T follicular helper cell (primary cell): ENCODE data around the gene KCTD11.
A peak's percentile ranks its signal among the peaks of the same experiment; 100 is the strongest.

Experiments used
- DNase-seq: peaks from one replicate; pipeline ENCODE4 v3.0.0-alpha.2; 2020; ENCODE audit warnings: low read depth
- total RNA-seq, 2 experiments: gene quantifications; one replicate each; lab custom pipeline; 2026; lab: John Stamatoyannopoulos, UW

Gene KCTD11
- total RNA-seq, result 4.6 to 14.8 reads per million in 2 experiments

- DNase-seq, result peak; percentile 55
These were observed at the start of gene KCTD11 for GRCh38 chr17:7351665-7352502. KCTD11 (plus strand) TSS chr17:7352162.

DNA sequence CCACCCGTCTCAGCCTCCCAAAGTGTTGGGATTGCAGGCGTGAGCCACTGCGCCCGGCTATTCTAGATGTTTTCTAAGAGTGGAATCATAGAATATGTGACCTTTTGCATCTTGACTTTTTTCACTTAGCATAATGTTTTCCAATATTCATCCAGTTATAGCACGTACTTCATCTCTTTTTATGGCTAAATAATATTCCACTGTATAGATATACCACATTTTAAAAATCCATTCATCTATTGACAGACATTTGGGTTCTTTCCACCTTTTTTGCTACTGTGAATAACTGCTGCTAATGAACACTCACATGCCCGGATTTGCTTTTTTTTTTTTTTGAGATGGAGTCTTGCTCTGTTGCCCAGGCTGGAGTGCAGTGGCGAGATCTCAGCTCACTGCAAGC lies 47.8 kb upstream of the KCTD11 start:
- no peak for DNase-seq

GRCh38 chr17:7306911-7307685 lies 44.9 kb upstream of the KCTD11 start, which contains the start of gene EIF5A:
EIF5A (plus strand) TSS chr17:7307628; CDS start chr17:7309636, 2,008 bp downstream.
- DNase-seq, result peak; percentile 100

GRCh38 chr17:7307686-7308624 lies 44.0 kb upstream of the KCTD11 start:
- peak; percentile 55 for DNase-seq

DNA sequence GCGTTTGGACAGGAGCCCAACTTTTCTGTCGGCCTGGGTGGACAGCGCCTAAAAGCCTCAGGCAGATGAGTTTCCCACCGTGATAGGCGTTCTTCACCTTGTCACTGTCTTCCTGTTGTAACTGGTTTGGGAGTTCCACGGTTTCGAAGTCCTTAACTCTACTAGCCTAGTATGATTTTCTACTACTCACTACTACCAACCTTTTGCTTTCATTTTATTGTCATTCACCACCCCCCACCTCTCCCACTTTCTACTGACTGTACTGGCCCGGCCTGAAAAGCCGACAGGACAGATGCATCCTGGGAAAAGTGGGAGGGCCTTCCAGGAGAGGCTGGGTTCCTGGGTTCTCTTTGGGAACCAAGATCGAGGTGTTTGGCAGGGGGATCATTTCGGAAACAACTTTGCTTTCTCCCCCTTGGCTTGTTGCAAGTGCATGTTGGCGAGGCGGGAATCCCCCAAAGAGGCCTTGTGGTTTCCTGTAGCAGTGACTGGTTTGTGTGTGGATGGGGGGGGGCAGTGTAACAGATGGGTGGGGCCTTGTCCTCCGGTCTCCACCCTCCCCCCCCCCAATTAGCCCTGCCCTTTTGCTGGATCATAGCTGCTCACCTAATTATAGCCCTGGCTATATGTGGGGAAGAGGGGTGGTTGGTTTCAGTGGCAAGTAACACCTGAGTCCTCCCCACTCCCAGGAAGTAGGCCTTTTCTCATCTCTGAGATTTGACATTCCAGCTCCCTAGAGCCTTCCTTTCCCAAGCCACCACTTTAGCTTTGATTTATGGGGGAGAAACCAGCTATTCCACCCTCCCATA lies 43.1 kb upstream of the KCTD11 start:
- DNase-seq, result peak; percentile 85

- DNase-seq, result no peak
These were observed 42.3 kb upstream of the KCTD11 start for GRCh38 chr17:7309628-7310027.

- no peak for DNase-seq
These were observed 40.8 kb upstream of the KCTD11 start for GRCh38 chr17:7311110-7311705.

DNA sequence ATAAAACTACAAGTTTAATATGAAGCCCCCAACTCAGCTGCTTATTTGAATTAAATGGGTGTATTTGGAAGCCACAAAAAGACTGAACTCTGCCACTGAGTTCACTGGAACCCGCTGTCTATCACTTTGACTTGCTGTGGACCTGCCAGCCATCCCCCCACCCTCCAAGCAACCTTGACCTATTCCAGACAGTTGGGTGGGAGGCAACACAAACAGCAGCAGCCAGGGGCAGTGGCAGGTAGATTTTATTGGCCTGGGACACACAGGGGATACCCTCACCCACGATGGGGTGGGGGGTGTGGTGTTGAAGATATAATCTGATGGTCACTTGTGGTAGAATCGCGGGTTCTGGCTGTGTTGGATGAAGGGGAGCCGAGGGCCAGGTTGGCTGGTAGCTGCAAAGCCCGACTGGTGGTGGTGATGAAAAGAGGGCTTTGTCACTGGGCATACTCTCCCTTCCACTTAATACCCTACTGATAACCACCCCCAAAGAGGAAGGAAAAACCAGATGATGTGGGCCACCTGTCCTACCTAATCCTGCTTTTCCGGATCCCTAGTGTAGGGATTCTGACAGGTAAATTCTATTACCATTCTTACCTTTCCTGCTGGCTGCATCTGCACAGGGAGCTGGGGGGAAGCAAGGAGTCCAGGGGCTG lies 39.4 kb upstream of the KCTD11 start:
- DNase-seq, result no peak

GRCh38 chr17:7313088-7313889 lies 38.7 kb upstream of the KCTD11 start:
- no peak for DNase-seq

GRCh38 chr17:7313890-7314718 lies 37.9 kb upstream of the KCTD11 start:
- DNase-seq, result no peak

DNA sequence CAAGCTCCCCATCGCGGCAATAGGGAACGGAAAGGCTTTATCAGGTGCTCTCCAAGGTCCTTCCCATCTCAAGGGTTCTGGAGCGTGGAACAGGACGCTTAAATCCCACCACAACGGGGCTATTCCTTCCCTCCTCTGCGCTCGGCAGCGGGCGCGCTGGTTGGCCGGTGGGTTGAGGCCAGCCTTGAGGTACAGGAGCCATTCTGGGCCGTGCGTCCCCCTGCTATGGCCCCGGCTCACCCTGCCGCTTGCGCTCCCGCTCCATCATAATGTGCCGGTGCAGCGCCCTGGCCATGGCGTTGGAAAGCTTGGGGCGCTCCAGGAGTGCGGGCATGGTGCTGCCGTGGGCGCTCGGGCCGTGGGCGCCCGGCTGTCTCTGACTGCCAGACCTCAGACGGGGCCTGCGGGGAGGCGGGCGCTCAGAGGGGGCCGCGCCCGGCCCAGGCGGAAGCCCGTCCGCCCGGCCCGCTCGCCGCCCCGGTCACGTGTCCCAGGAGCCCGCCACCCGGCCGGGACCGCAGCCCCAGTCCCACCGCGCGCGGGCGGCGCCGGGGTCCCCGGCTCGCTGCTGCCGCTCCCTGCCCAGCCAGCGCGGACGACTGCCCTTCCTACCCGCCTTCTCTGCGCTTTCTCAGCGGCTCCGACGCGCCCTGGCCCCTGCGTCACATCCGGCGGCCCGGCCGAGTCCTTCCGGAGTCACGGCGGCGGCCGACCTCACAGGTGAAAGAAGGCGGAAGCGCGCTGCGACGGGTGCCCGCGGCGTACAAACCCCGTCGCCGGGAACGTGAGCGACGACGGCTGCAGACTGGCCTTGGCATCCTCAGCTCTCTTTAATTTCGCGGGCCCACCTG lies 37.0 kb upstream of the KCTD11 start, which contains the start of gene GPS2:
TSS of gene GPS2 (minus strand) at position 642 of the 851 bp plus-strand sequence. CDS start at position 334, 308 bp downstream.
- peak; percentile 90 for DNase-seq

DNA sequence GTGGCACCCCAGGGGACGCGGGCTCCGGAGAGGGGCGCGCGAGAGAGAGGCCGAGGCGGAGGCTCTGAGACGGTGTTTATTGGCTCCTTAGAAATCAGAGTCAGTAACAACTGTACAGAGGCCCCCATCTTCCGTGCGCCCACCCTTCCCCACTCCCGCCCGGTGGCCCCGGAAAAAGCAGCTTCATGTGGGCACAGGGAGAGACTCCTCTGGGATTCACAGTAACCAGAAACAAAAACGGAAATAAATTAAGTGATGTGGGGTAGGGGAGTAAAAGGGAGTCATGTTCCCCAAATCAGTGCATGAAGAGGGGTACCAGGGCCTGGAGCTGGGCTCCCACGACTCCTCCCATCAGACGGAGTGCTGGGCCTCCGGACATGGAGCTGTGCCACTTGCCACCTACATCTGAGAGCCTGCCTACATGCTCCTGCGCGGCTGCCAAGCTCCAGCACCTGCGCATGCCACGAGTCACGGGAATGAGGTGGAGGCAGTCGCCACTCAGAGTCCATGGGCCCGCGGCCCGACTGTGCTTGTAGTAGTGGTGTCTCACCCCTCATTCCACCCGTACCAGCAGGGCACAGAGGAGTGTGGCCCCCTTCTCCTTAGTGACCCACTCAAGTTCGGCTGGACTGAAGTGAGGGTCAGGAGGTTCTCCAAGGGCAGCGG lies 36.3 kb upstream of the KCTD11 start:
- no peak for DNase-seq

DNA sequence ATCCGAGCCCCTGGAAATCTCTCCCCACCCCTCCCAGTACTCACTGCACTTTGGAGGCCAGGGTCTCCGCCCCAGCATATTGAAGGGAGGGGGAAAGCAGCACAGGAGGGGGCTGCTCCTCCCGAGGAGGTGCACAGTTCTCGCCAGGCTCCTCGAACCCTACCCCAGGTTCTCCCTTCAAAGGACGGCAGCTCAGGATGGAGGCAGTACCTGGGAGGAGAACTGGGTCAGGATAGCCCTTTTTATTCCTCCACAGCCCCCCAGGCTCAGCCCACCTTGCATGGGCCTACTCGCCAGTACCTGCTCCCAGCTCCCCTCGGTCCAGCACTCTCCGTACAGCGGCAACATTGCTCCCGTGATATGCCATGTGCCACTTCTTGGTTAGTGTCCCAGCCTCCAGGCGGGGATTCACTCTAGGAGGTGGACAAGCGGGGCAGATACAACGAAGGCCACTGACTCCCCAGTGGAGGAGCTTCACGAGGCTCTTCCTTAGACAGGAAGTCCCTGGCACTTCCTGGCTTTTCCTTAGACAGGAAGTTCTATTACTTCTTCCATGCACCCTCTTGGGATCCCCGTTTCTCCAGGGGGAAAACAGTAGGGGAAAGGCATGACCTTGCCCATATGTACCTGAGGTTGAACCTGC lies 34.7 kb upstream of the KCTD11 start:
- DNase-seq, result no peak

GRCh38 chr17:7318121-7318860 lies 33.7 kb upstream of the KCTD11 start:
- no peak for DNase-seq

GRCh38 chr17:7321466-7321865 lies 30.5 kb upstream of the KCTD11 start:
- DNase-seq, result no peak
